HG03432 (cell line): ENCODE results near the gene PGF.
A peak's percentile ranks its signal among the peaks of the same experiment; 100 is the strongest.

ENCODE experiments used
- ATAC-seq: cut with Tn5 transposase; IDR thresholded peaks from one replicate; pipeline ENCODE4 v1.9.1; 2021; ENCODE audit warnings: mild to moderate bottlenecking, moderate library complexity; ENCODE audit not compliant: unreplicated experiment

Gene PGF

GRCh38 chr14:74959596-74960180 lies 4.3 kb upstream of the PGF start:
- no peak for ATAC-seq

GRCh38 chr14:74956280-74957072 lies 1.1 kb upstream of the PGF start:
- ATAC-seq: no peak

- ATAC-seq: no peak
These were observed 556 bp upstream of the PGF start for GRCh38 chr14:74956027-74956279.

GRCh38 chr14:74954947-74955228 lies 509 bp downstream of the PGF start:
- no peak for ATAC-seq

- no peak for ATAC-seq
These were observed 1.0 kb downstream of the PGF start for GRCh38 chr14:74954232-74954946.

- ATAC-seq: no peak
These were observed 1.7 kb downstream of the PGF start for GRCh38 chr14:74953686-74954085.

GRCh38 chr14:74952697-74953484 lies 2.5 kb downstream of the PGF start:
- ATAC-seq: no peak

GRCh38 chr14:74952180-74952665 lies 3.2 kb downstream of the PGF start:
- no peak for ATAC-seq

GRCh38 chr14:74951443-74952179 lies 3.8 kb downstream of the PGF start:
- no peak for ATAC-seq

GRCh38 chr14:74950795-74951442 lies 4.5 kb downstream of the PGF start:
- ATAC-seq: no peak

- ATAC-seq: no peak
These were observed 5.4 kb downstream of the PGF start for GRCh38 chr14:74949859-74950573.

GRCh38 chr14:74949191-74949601 lies 6.2 kb downstream of the PGF start:
- no peak for ATAC-seq

GRCh38 chr14:74948228-74949175 lies 6.9 kb downstream of the PGF start:
- ATAC-seq: no peak

- ATAC-seq: no peak
These were observed 7.8 kb downstream of the PGF start for GRCh38 chr14:74947353-74948227.

- ATAC-seq: no peak
These were observed 8.6 kb downstream of the PGF start for GRCh38 chr14:74946659-74947281.

- ATAC-seq: peak; percentile 51
These were observed 9.3 kb downstream of the PGF start for GRCh38 chr14:74945852-74946658.
